HG03095 (cell line): ENCODE data around the gene POLN.

Source experiments
- ATAC-seq: cut with Tn5 transposase; IDR thresholded peaks from one replicate; pipeline ENCODE4 v1.9.1; 2021; ENCODE audit warnings: moderate library complexity; ENCODE audit not compliant: unreplicated experiment

The POLN gene

GRCh38 chr4:2126309-2127043, 115.4 kb downstream of the POLN start:
- no peak for ATAC-seq

- no peak for ATAC-seq
Observed at GRCh38 chr4:2125831-2126230, 116.1 kb downstream of the POLN start.

GRCh38 chr4:2125023-2125422, 116.9 kb downstream of the POLN start:
- ATAC-seq = no peak

- no peak for ATAC-seq
Observed at GRCh38 chr4:2116687-2117400, 125.1 kb downstream of the POLN start.

- ATAC-seq = no peak
Observed at GRCh38 chr4:2105559-2105958, 136.4 kb downstream of the POLN start.

- ATAC-seq = no peak
Observed at GRCh38 chr4:2104556-2105345, 137.2 kb downstream of the POLN start.

GRCh38 chr4:2103843-2104547, 137.9 kb downstream of the POLN start:
- ATAC-seq = no peak

- ATAC-seq = no peak
Observed at GRCh38 chr4:2103127-2103842, 138.6 kb downstream of the POLN start.

GRCh38 chr4:2102045-2102883, 139.7 kb downstream of the POLN start:
- ATAC-seq = no peak

- no peak for ATAC-seq
Observed at GRCh38 chr4:2101346-2102044, 140.4 kb downstream of the POLN start.

- ATAC-seq = no peak
Observed at GRCh38 chr4:2096073-2096609, 145.8 kb downstream of the POLN start.

GRCh38 chr4:2095236-2096072, 146.5 kb downstream of the POLN start:
- no peak for ATAC-seq

GRCh38 chr4:2094545-2094944, 147.4 kb downstream of the POLN start:
- ATAC-seq = no peak

GRCh38 chr4:2093265-2093664, 148.7 kb downstream of the POLN start:
- ATAC-seq = no peak

GRCh38 chr4:2092669-2093053, 149.3 kb downstream of the POLN start:
- ATAC-seq = no peak

- ATAC-seq = no peak
Observed at GRCh38 chr4:2091990-2092668, 149.8 kb downstream of the POLN start.

GRCh38 chr4:2090642-2091041, 151.3 kb downstream of the POLN start:
- no peak for ATAC-seq
